ENCODE measurements around the gene SSBP4.

GRCh38 chr19:18418483-18419194 lies 559 bp upstream of the SSBP4 start:
- TF ChIP-seq GATA3 (IDR thresholded peaks at IDR 0.05; ENCODE audit: low read depth, low read length) (no peak), GATA2 (IDR thresholded peaks at IDR 0.05; ENCODE audit: low read depth, low read length) (no peak)

All from SH-SY5Y (cell line).